Measurements from ENCODE around the gene NACC2.

Gene NACC2

GRCh38 chr9:135956802-135957174 is 138.3 kb downstream of the NACC2 start:
- Histone ChIP-seq H3K36me3 (ENCODE audit: control insufficient read depth in 2 of 2, insufficient read depth in 1 of 2, low read length in 2 of 2) (peaks cover 0 to 31% of the 10 kb centered on the region in 2 experiments; a peak in 2 of 3 replicates), H3K4me3 (ENCODE audit: low read depth, low read length) (no peak overlapping the region), H3K27ac (ENCODE audit: extremely low read depth, low read depth, low read length) (no peak overlapping the region), H3K4me1 (ENCODE audit: control insufficient read depth, insufficient read depth, low read length) (no peaks in the 10 kb centered on the region), H3K9me3 (ENCODE audit: control insufficient read depth, insufficient read depth, low read depth, low read length) (no peaks in the 10 kb centered on the region)
- POLR2A ChIA-PET = no interaction called here
- CTCF ChIA-PET = interaction anchor here (1.2 kb wide), 1 partner anchor 10 kb away, joined by 3 read pairs; no protein-coding TSS in a partner anchor
- TF ChIP-seq ZNF747 (tag by site-specific recombination; IDR thresholded peaks at IDR 0.05) (no peak), ZNF560 (tag by site-specific recombination; IDR thresholded peaks at IDR 0.05; ENCODE audit: borderline replicate concordance) (no peak), BCL11A (tag by site-specific recombination; IDR thresholded peaks at IDR 0.05; ENCODE audit: low read depth) (no peak), ZNF558 (tag by site-specific recombination; IDR thresholded peaks at IDR 0.05) (no peak), ZFHX2 (tag by site-specific recombination; conservative IDR thresholded peaks at IDR 0.05) (no peak), GLI4 (tag by site-specific recombination; IDR thresholded peaks at IDR 0.05) (no peak), ZNF202 (tag by site-specific recombination; IDR thresholded peaks at IDR 0.05; ENCODE audit: borderline replicate concordance) (no peak), ZNF169 (tag by site-specific recombination; IDR thresholded peaks at IDR 0.05) (no peak), ZNF830 (tag by site-specific recombination; IDR thresholded peaks at IDR 0.05; ENCODE audit: low read depth) (no peak), ZNF19 (tag by site-specific recombination; IDR thresholded peaks at IDR 0.05; ENCODE audit: low read depth) (no peak)

Data from HEK293 (cell line).